ENCODE measurements around the gene GPI.

The GPI gene

GRCh38 chr19:34360354-34360909 is 4.6 kb upstream of the GPI start:
- TF ChIP-seq FOXP2 (optimal IDR thresholded peaks at IDR 0.05; ENCODE audit: borderline replicate concordance, extremely low read depth, extremely low read length, insufficient read depth) (no peak), REST (IDR thresholded peaks at IDR 0.05; ENCODE audit: insufficient read depth in 1 of 2, low read depth in 2 of 2, low read length in 2 of 2) (no peak), SIN3A (IDR thresholded peaks at IDR 0.05; ENCODE audit: borderline replicate concordance, insufficient read depth, low read length) (no peak), POLR2AphosphoS5 (IDR thresholded peaks at IDR 0.05; ENCODE audit: low read depth, low read length) (no peak), TAF1 (IDR thresholded peaks at IDR 0.05; ENCODE audit: borderline replicate concordance, insufficient read depth, low read length) (no peak)

DNA sequence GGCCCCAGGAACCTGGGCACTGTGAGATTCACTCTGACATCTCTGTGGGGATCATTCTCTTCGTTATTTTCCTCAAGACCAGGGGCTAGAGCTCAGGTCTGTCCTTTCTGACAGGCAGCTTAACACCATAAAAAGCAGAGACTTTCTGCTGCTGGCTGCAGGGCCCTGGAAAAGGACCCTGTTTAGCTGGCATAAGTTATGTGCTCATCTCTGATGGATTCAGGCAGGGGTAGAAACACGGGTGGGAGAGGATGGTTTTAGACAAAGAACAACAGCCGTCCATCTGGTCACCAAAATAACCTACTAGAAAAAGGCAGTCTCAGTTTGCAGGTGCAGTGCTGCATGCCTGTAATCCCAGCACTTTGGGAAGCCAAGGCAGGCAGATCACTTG is 2.3 kb upstream of the GPI start:
- no peak for TF ChIP-seq REST (IDR thresholded peaks at IDR 0.05; ENCODE audit: insufficient read depth in 1 of 2, low read depth in 2 of 2, low read length in 2 of 2)
- no peak for TF ChIP-seq FOXP2 (optimal IDR thresholded peaks at IDR 0.05; ENCODE audit: borderline replicate concordance, extremely low read depth, extremely low read length, insufficient read depth)
- no peak for TF ChIP-seq TAF1 (IDR thresholded peaks at IDR 0.05; ENCODE audit: borderline replicate concordance, insufficient read depth, low read length)
- no peak for TF ChIP-seq POLR2AphosphoS5 (IDR thresholded peaks at IDR 0.05; ENCODE audit: low read depth, low read length)
- TF ChIP-seq SIN3A (IDR thresholded peaks at IDR 0.05; ENCODE audit: borderline replicate concordance, insufficient read depth, low read length) = no peak

DNA sequence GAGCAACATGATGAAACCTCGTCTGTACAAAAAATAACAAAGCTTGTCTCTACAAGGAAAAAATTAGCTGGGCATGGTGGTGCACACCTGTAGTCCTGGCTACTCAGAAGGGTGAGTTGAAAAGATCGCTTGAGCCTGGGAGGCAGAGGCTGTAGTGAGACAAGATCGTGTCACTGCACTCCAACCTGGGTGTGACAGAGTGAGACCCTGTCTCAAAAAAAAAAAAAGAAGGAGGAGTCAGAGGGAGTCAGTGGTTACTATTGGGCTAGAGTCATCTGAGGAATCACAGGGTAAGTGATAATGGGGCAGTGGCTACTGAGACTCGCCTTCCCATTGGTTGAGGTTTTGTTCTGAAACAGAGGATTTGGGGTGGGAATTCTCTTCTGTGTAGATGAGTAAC is 1.9 kb upstream of the GPI start:
- no peak for TF ChIP-seq TAF1 (IDR thresholded peaks at IDR 0.05; ENCODE audit: borderline replicate concordance, insufficient read depth, low read length)
- TF ChIP-seq FOXP2 (optimal IDR thresholded peaks at IDR 0.05; ENCODE audit: borderline replicate concordance, extremely low read depth, extremely low read length, insufficient read depth) = no peak
- TF ChIP-seq SIN3A (IDR thresholded peaks at IDR 0.05; ENCODE audit: borderline replicate concordance, insufficient read depth, low read length) = no peak
- TF ChIP-seq POLR2AphosphoS5 (IDR thresholded peaks at IDR 0.05; ENCODE audit: low read depth, low read length) = no peak

DNA sequence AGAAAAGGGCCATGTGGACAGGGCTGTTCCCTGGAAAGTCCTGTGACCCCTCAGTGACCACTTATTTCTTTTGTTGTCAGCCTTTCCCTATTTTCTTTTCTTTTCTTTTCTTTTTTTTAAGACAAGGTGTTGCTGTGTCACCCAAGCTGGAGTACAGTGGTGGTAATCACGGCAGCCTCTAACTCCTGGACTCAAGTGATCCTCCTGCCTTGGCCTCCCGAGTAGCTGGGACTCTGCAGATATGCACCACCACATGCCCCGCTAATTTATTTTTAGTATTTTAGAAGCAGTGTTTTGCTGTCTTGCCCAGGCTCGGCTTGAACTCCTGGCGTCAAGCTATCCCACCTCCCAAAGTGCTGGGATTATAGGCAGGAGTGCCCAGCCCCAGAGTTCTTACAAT is 1.1 kb upstream of the GPI start:
- TF ChIP-seq REST (IDR thresholded peaks at IDR 0.05; ENCODE audit: insufficient read depth in 1 of 2, low read depth in 2 of 2, low read length in 2 of 2) = no peak
- no peak for TF ChIP-seq FOXP2 (optimal IDR thresholded peaks at IDR 0.05; ENCODE audit: borderline replicate concordance, extremely low read depth, extremely low read length, insufficient read depth)
- no peak for TF ChIP-seq SIN3A (IDR thresholded peaks at IDR 0.05; ENCODE audit: borderline replicate concordance, insufficient read depth, low read length)
- TF ChIP-seq POLR2AphosphoS5 (IDR thresholded peaks at IDR 0.05; ENCODE audit: low read depth, low read length) = no peak
- TF ChIP-seq TAF1 (IDR thresholded peaks at IDR 0.05; ENCODE audit: borderline replicate concordance, insufficient read depth, low read length) = no peak

GRCh38 chr19:34364462-34364829 is 550 bp upstream of the GPI start:
- TF ChIP-seq TAF1 (IDR thresholded peaks at IDR 0.05; ENCODE audit: borderline replicate concordance, insufficient read depth, low read length) (no peak), SIN3A (IDR thresholded peaks at IDR 0.05; ENCODE audit: borderline replicate concordance, insufficient read depth, low read length) (no peak), FOXP2 (optimal IDR thresholded peaks at IDR 0.05; ENCODE audit: borderline replicate concordance, extremely low read depth, extremely low read length, insufficient read depth) (no peak), REST (IDR thresholded peaks at IDR 0.05; ENCODE audit: insufficient read depth in 1 of 2, low read depth in 2 of 2, low read length in 2 of 2) (no peak), POLR2AphosphoS5 (IDR thresholded peaks at IDR 0.05; ENCODE audit: low read depth, low read length) (no peak)
